Mucosa of stomach (tissue), 1 donor: Measurements from ENCODE around the gene BNIP5.
"Not testable (repeated sequence)": the region's sequence is repeated elsewhere in the genome, so short reads cannot be mapped to it uniquely, and the experiment has no call there.

Source experiments
- H3K27me3 ChIP-seq: one replicate; pipeline ENCODE4 v1.7.0; 2013; ENCODE audit warnings: mild to moderate bottlenecking, low read length; ENCODE audit not compliant: control insufficient read depth, insufficient read depth
- H3K36me3 ChIP-seq: one replicate; pipeline ENCODE4 v1.7.0; 2013; ENCODE audit warnings: low read length; ENCODE audit not compliant: control insufficient read depth, insufficient read depth
- H3K4me1 ChIP-seq: one replicate; pipeline ENCODE4 v1.7.0; 2013; ENCODE audit warnings: mild to moderate bottlenecking, low read length; ENCODE audit not compliant: control insufficient read depth, insufficient read depth
- H3K4me3 ChIP-seq: one replicate; pipeline ENCODE4 v1.7.0; 2013; ENCODE audit warnings: low read length
- H3K9ac ChIP-seq: one replicate; pipeline ENCODE4 v1.7.0; 2013; ENCODE audit warnings: mild to moderate bottlenecking, low read length, moderate library complexity
- H3K9me3 ChIP-seq: one replicate; pipeline ENCODE4 v1.7.0; 2013; ENCODE audit warnings: mild to moderate bottlenecking, low read length, moderate library complexity; ENCODE audit not compliant: control insufficient read depth
- donor health status: Pancreatic carcinoma.

BNIP5 gene

DNA sequence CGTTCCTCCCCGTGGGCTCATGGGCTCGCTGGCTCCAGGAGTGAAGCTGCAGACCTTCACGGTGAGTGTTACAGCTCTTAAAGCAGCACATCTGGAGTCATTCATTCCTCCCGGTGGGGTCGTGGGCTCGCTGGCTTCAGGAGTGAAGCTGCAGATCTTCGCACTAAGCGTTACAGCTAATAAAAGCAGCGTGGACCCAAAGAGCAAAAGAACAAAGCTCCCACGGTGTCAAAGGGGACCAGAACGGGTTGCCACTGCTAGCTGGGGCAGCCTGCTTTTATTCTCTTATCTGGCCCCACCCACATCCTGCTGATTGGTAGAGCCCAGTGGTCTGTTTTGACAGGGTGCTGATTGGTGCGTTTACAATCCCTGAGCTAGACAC, 26.7 kb upstream of the BNIP5 start:
- not testable (repeated sequence) for H3K4me3 ChIP-seq, H3K9me3 ChIP-seq, H3K9ac ChIP-seq, H3K27me3 ChIP-seq, H3K36me3 ChIP-seq
- peaks cover 31% of the 10 kb centered on the region for H3K4me1 ChIP-seq

- Histone ChIP-seq H3K9me3 (no peaks in the 10 kb centered on the region), H3K36me3 (no peaks in the 10 kb centered on the region), H3K4me3 (no peak overlapping the region), H3K27me3 (no peaks in the 10 kb centered on the region), H3K9ac (no peak overlapping the region), H3K4me1 (peaks cover 36% of the 10 kb centered on the region)
Measured at GRCh38 chr6:36362551-36363370, 26.1 kb upstream of the BNIP5 start.

- H3K36me3 ChIP-seq = no peaks in the 10 kb centered on the region
- H3K27me3 ChIP-seq = no peaks in the 10 kb centered on the region
- H3K9ac ChIP-seq = no peak overlapping the region
- no peak overlapping the region for H3K4me3 ChIP-seq
- peaks cover 36% of the 10 kb centered on the region for H3K4me1 ChIP-seq
- H3K9me3 ChIP-seq = no peaks in the 10 kb centered on the region
Measured at GRCh38 chr6:36361071-36361470, 24.4 kb upstream of the BNIP5 start.

- no peaks in the 10 kb centered on the region for H3K27me3 ChIP-seq
- no peaks in the 10 kb centered on the region for H3K36me3 ChIP-seq
- H3K4me1 ChIP-seq = peaks cover 33% of the 10 kb centered on the region
- H3K9ac ChIP-seq = no peak overlapping the region
- no peaks in the 10 kb centered on the region for H3K9me3 ChIP-seq
- no peak overlapping the region for H3K4me3 ChIP-seq
Measured at GRCh38 chr6:36360241-36361054, 23.8 kb upstream of the BNIP5 start.

GRCh38 chr6:36358226-36358915, 21.7 kb upstream of the BNIP5 start:
- Histone ChIP-seq H3K27me3 (no peaks in the 10 kb centered on the region), H3K4me3 (no peak overlapping the region), H3K9me3 (no peaks in the 10 kb centered on the region), H3K4me1 (peaks cover 21% of the 10 kb centered on the region), H3K9ac (no peak overlapping the region), H3K36me3 (no peaks in the 10 kb centered on the region)

- H3K4me3 ChIP-seq = no peak overlapping the region
- H3K27me3 ChIP-seq = no peaks in the 10 kb centered on the region
- H3K9ac ChIP-seq = no peak overlapping the region
- H3K36me3 ChIP-seq = no peaks in the 10 kb centered on the region
- H3K9me3 ChIP-seq = no peaks in the 10 kb centered on the region
- peaks cover 18% of the 10 kb centered on the region for H3K4me1 ChIP-seq
Measured at GRCh38 chr6:36357872-36358225, 21.2 kb upstream of the BNIP5 start.

- Histone ChIP-seq H3K9me3 (no peaks in the 10 kb centered on the region), H3K36me3 (no peaks in the 10 kb centered on the region), H3K27me3 (no peaks in the 10 kb centered on the region), H3K4me3 (no peak overlapping the region), H3K9ac (no peak overlapping the region), H3K4me1 (peaks cover 31% of the 10 kb centered on the region)
Measured at GRCh38 chr6:36355819-36356218, 19.1 kb upstream of the BNIP5 start.

DNA sequence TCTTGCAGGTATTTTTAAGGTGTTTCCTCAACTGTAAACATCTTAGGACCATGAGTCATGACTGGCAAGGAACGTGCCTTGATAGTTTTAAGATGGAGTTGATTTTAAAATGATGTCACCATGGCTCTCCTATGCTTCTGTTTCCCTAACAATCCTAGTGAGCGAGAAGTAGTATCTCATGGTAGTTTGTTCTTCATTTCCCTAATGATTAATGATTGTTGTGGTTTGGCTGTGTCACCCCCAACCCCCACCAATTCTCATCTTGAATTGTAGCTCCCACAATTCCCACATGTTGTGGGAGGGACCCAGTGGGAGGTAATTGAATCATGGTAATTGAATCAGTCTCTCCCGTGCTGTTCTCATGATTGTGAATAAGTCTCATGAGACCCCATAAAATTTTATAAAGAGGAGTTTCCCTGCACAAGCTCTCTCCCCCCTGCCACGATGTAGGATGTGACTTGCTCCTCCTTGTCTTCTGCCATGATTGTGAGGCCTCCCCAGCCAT, 16.8 kb upstream of the BNIP5 start:
- H3K27me3 ChIP-seq = no peaks in the 10 kb centered on the region
- no peak overlapping the region for H3K9ac ChIP-seq
- H3K4me3 ChIP-seq = no peak overlapping the region
- H3K4me1 ChIP-seq = peaks cover 36% of the 10 kb centered on the region
- H3K36me3 ChIP-seq = no peaks in the 10 kb centered on the region
- no peaks in the 10 kb centered on the region for H3K9me3 ChIP-seq

GRCh38 chr6:36352477-36353157, 15.9 kb upstream of the BNIP5 start:
- no peaks in the 10 kb centered on the region for H3K9me3 ChIP-seq
- H3K36me3 ChIP-seq = no peaks in the 10 kb centered on the region
- H3K9ac ChIP-seq = no peak overlapping the region
- H3K27me3 ChIP-seq = no peaks in the 10 kb centered on the region
- no peak overlapping the region for H3K4me3 ChIP-seq
- H3K4me1 ChIP-seq = peaks cover 35% of the 10 kb centered on the region

DNA sequence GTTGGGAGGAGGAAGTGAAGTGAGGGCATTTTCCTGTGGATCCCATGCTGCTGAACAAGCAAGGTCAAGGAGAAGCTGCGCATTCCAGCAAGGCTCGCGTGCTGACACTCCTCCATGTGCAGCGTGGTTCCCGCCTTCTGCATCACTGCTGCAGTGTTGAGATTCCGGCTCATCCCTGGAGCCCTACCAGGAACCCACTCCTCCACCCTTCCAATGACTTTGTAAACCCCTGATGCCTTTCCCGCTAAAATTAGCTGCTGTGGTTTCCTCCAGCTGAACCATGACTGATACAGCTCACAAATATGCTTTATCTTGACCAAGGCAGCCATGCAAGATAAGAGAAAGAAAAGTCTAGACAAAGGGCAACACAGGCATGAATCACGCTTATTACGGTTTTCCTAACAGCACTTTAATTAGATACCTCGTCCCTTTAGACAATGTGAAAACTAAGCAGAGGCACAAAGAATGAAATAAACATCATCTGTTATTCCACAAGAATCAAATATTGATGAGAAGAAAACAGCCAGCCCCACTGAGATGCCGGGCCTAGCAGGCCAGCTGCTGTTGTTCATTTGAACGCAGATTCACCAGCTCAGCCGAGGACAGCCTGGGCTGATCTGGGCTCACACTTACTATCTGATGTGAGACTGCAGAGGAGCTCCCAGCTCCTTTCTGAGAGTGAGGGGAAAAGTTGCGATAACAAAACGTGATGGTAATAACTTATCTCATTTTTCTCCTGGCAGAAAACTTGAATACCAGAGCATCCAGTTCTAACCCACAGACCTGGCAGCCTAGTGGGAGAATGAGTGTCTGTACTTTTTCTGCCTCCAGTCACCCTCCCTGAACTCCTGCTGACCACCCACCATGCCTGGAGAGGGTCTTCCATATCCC, 14.2 kb upstream of the BNIP5 start:
- Histone ChIP-seq H3K27me3 (no peaks in the 10 kb centered on the region), H3K9ac (no peak overlapping the region), H3K36me3 (no peaks in the 10 kb centered on the region)

DNA sequence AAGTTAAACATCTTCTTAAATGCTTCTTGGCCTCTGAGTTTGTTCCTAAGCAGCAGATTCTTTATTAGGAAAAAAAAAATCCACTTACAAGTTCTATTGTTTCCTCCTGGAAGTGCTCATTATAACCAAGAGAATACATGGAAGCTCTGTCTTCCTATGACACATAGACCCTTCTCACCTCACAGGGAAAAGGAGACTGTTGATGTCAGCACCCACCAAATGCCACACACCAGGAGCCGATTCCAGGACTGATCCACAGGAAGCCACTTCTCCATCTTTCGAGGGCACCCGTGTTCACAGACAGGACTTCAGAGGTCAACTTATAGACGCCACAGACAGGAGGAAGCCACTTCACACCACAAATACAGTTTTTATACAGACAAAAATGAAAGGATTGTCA, 13.4 kb upstream of the BNIP5 start:
- H3K9ac ChIP-seq = no peak overlapping the region
- H3K9me3 ChIP-seq = no peaks in the 10 kb centered on the region
- H3K4me1 ChIP-seq = peaks cover 40% of the 10 kb centered on the region
- no peaks in the 10 kb centered on the region for H3K36me3 ChIP-seq
- H3K4me3 ChIP-seq = no peak overlapping the region
- H3K27me3 ChIP-seq = no peaks in the 10 kb centered on the region

More for the DNA sequence above, 14.2 kb upstream of the BNIP5 start:
- H3K9me3 ChIP-seq = no peaks in the 10 kb centered on the region
- peaks cover 40% of the 10 kb centered on the region for H3K4me1 ChIP-seq
- H3K4me3 ChIP-seq = no peak overlapping the region
